Gastroesophageal sphincter (tissue), 4 donors: Measurements from ENCODE around the gene BACH1. TPM values are rescaled to one million over a fixed set of nuclear protein-coding genes. Genes with fewer than 3 reads are reported as not detected.

Source experiments
- total RNA-seq, 4 donors: library from RNA; depleted of rRNA; stranded (reverse); fragments of >200 nt; gene quantifications; one replicate each; pipeline ENCODE4 v1.1.0, GENCODE V29; 2016

BACH1 gene
- total RNA-seq, 4 donors from 2014 or later: 43.6 to 60.9 (median 52.3) TPM

Other genes with a start within 250 kb of the BACH1 start
- gene CCT8, start 225.3 kb upstream of the BACH1 start, total RNA-seq: 100 to 1,000 TPM in 1 of 4 donors, 10 to 100 TPM in 3; 90.6 to 133 (median 90.9) TPM
- 1 to 10 TPM; 1.5 to 2.6 (median 2.2) TPM for gene MAP3K7CL, start 168.3 kb upstream of the BACH1 start, total RNA-seq